GM12878 (cell line): ENCODE data around the gene PAX5. TPM values are rescaled to one million over a fixed set of nuclear protein-coding genes. Genes with fewer than 3 reads are reported as not detected.

Experiments
- BCL3 ChIP-seq: IDR thresholded peaks from 2 replicates; pipeline ENCODE4 v1.6.1; 2011; ENCODE audit warnings: borderline replicate concordance, low read depth, mild to moderate bottlenecking, moderate library complexity, low read length; ENCODE audit not compliant: insufficient read depth, poor library complexity, severe bottlenecking
- CBFB ChIP-seq: IDR thresholded peaks from 2 replicates; pipeline ENCODE4 v1.6.1; 2016; ENCODE audit warnings: antibody characterized with exemption, low read depth
- EGR1 ChIP-seq, 2 experiments: IDR thresholded peaks; 1 replicate in 1 of 2; 2 replicates in 1 of 2; pipeline ENCODE4 v1.6.1; 2011 to 2012; ENCODE audit warnings: low read depth in 2 of 2, low read length in 2 of 2, borderline replicate concordance in 1 of 2, mild to moderate bottlenecking in 1 of 2, moderate library complexity in 1 of 2
- GABPA ChIP-seq: IDR thresholded peaks from 2 replicates; pipeline ENCODE4 v1.6.1; 2014; ENCODE audit warnings: antibody characterized with exemption, low read depth, mild to moderate bottlenecking, inconsistent platforms
- HDAC6 ChIP-seq: fragments of 200-600 bp; sonication (generic); IDR thresholded peaks from one replicate; pipeline ENCODE4 v1.8.0; 2017; ENCODE audit warnings: antibody characterized with exemption; ENCODE audit not compliant: unreplicated experiment
- IRF4 ChIP-seq: IDR thresholded peaks from 2 replicates; pipeline ENCODE4 v1.6.1; 2011; ENCODE audit warnings: low read depth, low read length
- MAX ChIP-seq: IDR thresholded peaks from 2 replicates; pipeline ENCODE4 v1.6.1; 2012; ENCODE audit warnings: low read depth, low read length, improper control_type of control experiment
- MXI1 ChIP-seq: fragments of 150-350 bp; IDR thresholded peaks from 2 replicates; pipeline ENCODE4 v1.6.1; 2011; ENCODE audit warnings: low read depth, mild to moderate bottlenecking, inconsistent platforms, low read length, improper control_type of control experiment
- POLR2A ChIP-seq: IDR thresholded peaks from 2 replicates; pipeline ENCODE4 v1.6.1; 2011; ENCODE audit warnings: low read depth, mild to moderate bottlenecking, low read length
- RAD21 ChIP-seq: IDR thresholded peaks from 2 replicates; pipeline ENCODE4 v1.6.1; 2011; ENCODE audit warnings: mild to moderate bottlenecking, low read depth, low read length, moderate library complexity; ENCODE audit not compliant: insufficient read depth
- RELA ChIP-seq: fragments of 450-650 bp; IDR thresholded peaks from 2 replicates; pipeline ENCODE4 v1.8.0; 2014; ENCODE audit warnings: borderline replicate concordance; ENCODE audit not compliant: partially characterized antibody
- RFX5 ChIP-seq: IDR thresholded peaks from 2 replicates; pipeline ENCODE4 v1.6.1; 2011; ENCODE audit warnings: low read depth, low read length, improper control_type of control experiment
- RUNX3 ChIP-seq: IDR thresholded peaks from 2 replicates; pipeline ENCODE4 v1.6.1; 2012; ENCODE audit warnings: low read length, inconsistent platforms
- SMAD5 ChIP-seq: IDR thresholded peaks from 2 replicates; pipeline ENCODE4 v1.6.1; 2016; ENCODE audit warnings: antibody characterized with exemption, low read depth
- SREBF1 ChIP-seq: IDR thresholded peaks from 2 replicates; pipeline ENCODE4 v1.6.1; 2012; ENCODE audit warnings: mild to moderate bottlenecking, low read length
- SRF ChIP-seq, 2 experiments: IDR thresholded peaks; 2 replicates each; pipeline ENCODE4 v1.6.1; 2011; ENCODE audit warnings: low read depth in 2 of 2, low read length in 2 of 2, mild to moderate bottlenecking in 1 of 2, moderate library complexity in 1 of 2
- TARDBP ChIP-seq: IDR thresholded peaks from 2 replicates; pipeline ENCODE4 v1.6.1; 2016; ENCODE audit warnings: borderline replicate concordance
- TCF3 ChIP-seq: IDR thresholded peaks from 2 replicates; pipeline ENCODE4 v1.6.1; 2012; ENCODE audit warnings: low read depth, mild to moderate bottlenecking, low read length, borderline replicate concordance; ENCODE audit not compliant: insufficient read depth
- ZNF384 ChIP-seq: IDR thresholded peaks from 2 replicates; pipeline ENCODE4 v1.6.1; 2012; ENCODE audit warnings: low read depth, mild to moderate bottlenecking, low read length, improper control_type of control experiment, borderline replicate concordance
- ZNF592 ChIP-seq: fragments of 450-650 bp; IDR thresholded peaks from 2 replicates; pipeline ENCODE4 v1.6.1; 2017; ENCODE audit warnings: mild to moderate bottlenecking, moderate library complexity
- polyA plus RNA-seq, 11 experiments: library from polyadenylated mRNA; depleted of rRNA in 4 of 11; unstranded in 6 of 11; stranded (reverse) in 5 of 11; fragments of >200 nt; fragmentation: Nextera tagmentation in 4 of 11; fragmentation: Illumina TruSeq in 1 of 11; extraction: Ambion mirVana in 4 of 11; extraction: Trizol in 1 of 11; gene quantifications; 1 replicate in 1 of 11; 2 replicates in 10 of 11; pipeline versions ENCODE4 v1.2.1 to v1.2.3, GENCODE V29; 2011 to 2016; ENCODE audit warnings: inconsistent platforms in 2 of 11, missing spikeins in 2 of 11, low read depth in 1 of 11
- total RNA-seq, 4 experiments: library from RNA; depleted of rRNA in 3 of 4; stranded (reverse); fragments of >200 nt in 3 of 4; fragmentation: Illumina TruSeq in 1 of 4; extraction: Trizol in 1 of 4; gene quantifications; 2 replicates each; pipeline versions ENCODE4 v1.2.1 to v1.2.3, GENCODE V29; 2013 to 2021

PAX5 gene
- total and polyA plus RNA-seq, 10 of the 15 experiments (the other 5 are each of a cell fraction or from before 2014, with no cell fraction given): 2.2 to 123 (median 31.9) TPM

GRCh38 chr9:36993933-36994764 lies 39.9 kb downstream of the PAX5 start (continued):
- TF ChIP-seq HDAC6: no peak
- no peak for TF ChIP-seq RFX5
- TF ChIP-seq BCL3: peak; percentile 100
- peak; percentile 91; the same call in 1 of the 2 replicates for TF ChIP-seq CBFB
- peak; percentile 51; the same call in 1 of the 2 replicates for TF ChIP-seq ZNF592
- TF ChIP-seq SREBF1: no peak
- TF ChIP-seq EGR1 (IDR thresholded peaks at IDR 0.05; ENCODE audit: borderline replicate concordance in 1 of 2, low read depth in 2 of 2, low read length in 2 of 2): peak in 1 of 2 experiments; percentile 53; a peak in 1 of 3 replicates
- 0 out of 2 replicates have a peak, but pooled peaks have one; percentile 71 for TF ChIP-seq POLR2A
- peak; percentile 99 for TF ChIP-seq IRF4
- peak; percentile 13; the same call in 1 of the 2 replicates for TF ChIP-seq RAD21
- TF ChIP-seq MXI1: peak; percentile 16
- peak; percentile 93 for TF ChIP-seq RELA
- TF ChIP-seq ZNF384: no peak
- TF ChIP-seq MAX: peak; percentile 28; the same call in 1 of the 2 replicates
- peak; percentile 98 for TF ChIP-seq TCF3
- TF ChIP-seq SMAD5: 0 out of 2 replicates have a peak, but pooled peaks have one; percentile 58
- peak in 1 of 2 experiments; percentile 75; a peak in 2 of 4 replicates for TF ChIP-seq SRF (IDR thresholded peaks at IDR 0.05; ENCODE audit: low read depth in 2 of 2, low read length in 2 of 2)
- no peak for TF ChIP-seq RUNX3
- TF ChIP-seq GABPA: no peak
- TF ChIP-seq TARDBP: peak; percentile 85
